K562 (cell line): ENCODE data around the gene AHCYL2. TPM values are rescaled to one million over a fixed set of nuclear protein-coding genes. Genes with fewer than 3 reads are reported as not detected.

Experiments
- BRCA1 ChIP-seq, 2 experiments: fragments of 450-650 bp in 1 of 2; sonication (generic) in 1 of 2; formaldehyde crosslinking in 1 of 2; IDR thresholded peaks; 2 replicates each; pipeline versions ENCODE4 v1.5.0 to v1.6.1; 2017 to 2020; ENCODE audit warnings: mild to moderate bottlenecking in 1 of 2, missing genetic modification reagents in 1 of 2
- C11orf30 ChIP-seq: fragments of 450-650 bp; IDR thresholded peaks from 2 replicates; pipeline ENCODE4 v1.6.1; 2016; ENCODE audit warnings: low read depth, mild to moderate bottlenecking
- CBX1 ChIP-seq: sonication (generic); IDR thresholded peaks from 2 replicates; pipeline ENCODE4 v1.6.1; 2016; ENCODE audit warnings: antibody characterized with exemption, low read depth, mild to moderate bottlenecking
- CREB5 ChIP-seq: fragments of 250-450 bp; sonication (Bioruptor Pico); IDR thresholded peaks from 2 replicates; pipeline ENCODE4 v1.5.0; 2020; ENCODE audit warnings: mild to moderate bottlenecking
- FOXM1 ChIP-seq, 2 experiments: fragments of 450-650 bp in 1 of 2; sonication (generic) in 1 of 2; formaldehyde crosslinking in 1 of 2; IDR thresholded peaks; 2 replicates each; pipeline versions ENCODE4 v1.6.1 to v1.9.0; 2017 to 2022; ENCODE audit warnings: low read depth in 2 of 2, mild to moderate bottlenecking in 2 of 2, missing genetic modification reagents in 1 of 2, moderate library complexity in 1 of 2
- HNRNPK ChIP-seq: fragments of 200-400 bp; formaldehyde crosslinking; IDR thresholded peaks from one replicate; pipeline ENCODE4 v1.6.1; 2018; ENCODE audit warnings: mild to moderate bottlenecking, low read depth, low read length; ENCODE audit not compliant: poor library complexity, severe bottlenecking
- MNT ChIP-seq, 2 experiments: fragments of 450-650 bp; conservative IDR thresholded peaks; 2 replicates each; pipeline ENCODE4 v1.6.1; 2017; ENCODE audit warnings: mild to moderate bottlenecking in 2 of 2, moderate library complexity in 2 of 2
- PKNOX1 ChIP-seq: fragments of 450-650 bp; IDR thresholded peaks from 2 replicates; pipeline ENCODE4 v1.6.1; 2016
- POU5F1 ChIP-seq: fragments of 150-350 bp; IDR thresholded peaks from 2 replicates; pipeline ENCODE4 v1.6.1; 2014; ENCODE audit warnings: borderline replicate concordance, low read length, low read depth, mild to moderate bottlenecking; ENCODE audit not compliant: partially characterized antibody
- PTBP1 ChIP-seq: fragments of 200-400 bp; formaldehyde crosslinking; IDR thresholded peaks from 2 replicates; pipeline ENCODE4 v1.6.1; 2017; ENCODE audit warnings: low read depth, low read length
- THAP7 ChIP-seq: fragments of 250-450 bp; sonication (Bioruptor Pico); IDR thresholded peaks from 2 replicates; pipeline ENCODE4 v1.5.0; 2021
- ZNF280B ChIP-seq: fragments of 250-450 bp; sonication (Bioruptor Pico); IDR thresholded peaks from 2 replicates; pipeline ENCODE4 v1.5.1; 2021; ENCODE audit warnings: mild to moderate bottlenecking
- ZNF511 ChIP-seq: sonication (generic); formaldehyde crosslinking; IDR thresholded peaks from 2 replicates; pipeline ENCODE4 v1.8.0; 2022; ENCODE audit warnings: mild to moderate bottlenecking, missing genetic modification reagents
- ZNF740 ChIP-seq, 3 experiments: fragments of 200-800 bp in 1 of 3; sonication (Bioruptor generic) in 1 of 3; sonication (generic) in 1 of 3; formaldehyde crosslinking in 1 of 3; IDR thresholded peaks; 2 replicates each; pipeline versions ENCODE4 v1.6.1 to v1.8.0; 2016 to 2022; ENCODE audit warnings: mild to moderate bottlenecking in 2 of 3, missing compliant biosample characterization in 2 of 3, missing genetic modification characterization in 2 of 3, missing genetic modification reagents in 1 of 3
- polyA plus RNA-seq, 8 experiments: library from polyadenylated mRNA; depleted of rRNA in 4 of 8; stranded (reverse) in 5 of 8; unstranded in 3 of 8; fragments of >200 nt; fragmentation: Nextera tagmentation in 2 of 8; fragmentation: Illumina TruSeq in 1 of 8; extraction: Ambion mirVana in 2 of 8; extraction: Trizol in 1 of 8; gene quantifications; 2 replicates each; pipeline versions ENCODE4 v1.2.1 to v1.2.3, GENCODE V29; 2011 to 2014; ENCODE audit warnings: inconsistent platforms in 1 of 8, missing spikeins in 1 of 8
- total RNA-seq, 7 experiments: library from RNA; depleted of rRNA in 6 of 7; stranded (reverse); fragments of >200 nt in 6 of 7; fragmentation: Illumina TruSeq in 2 of 7; extraction: Trizol in 2 of 7; gene quantifications; 2 replicates each; pipeline versions ENCODE4 v1.2.1 to v1.2.3, GENCODE V29; 2011 to 2021; ENCODE audit warnings: low replicate concordance in 1 of 7

Gene AHCYL2
- total and polyA plus RNA-seq, 9 of the 15 experiments (the other 6 are each of a cell fraction or from before 2014, with no cell fraction given) = 0.93 to 10.5 (median 5.2) TPM

GRCh38 chr7:129434675-129435318 is 210.0 kb downstream of the AHCYL2 start (continued):
- TF ChIP-seq MNT (conservative IDR thresholded peaks at IDR 0.05) (no peak), C11orf30 (no peak), ZNF280B (CRISPR knock-in tag) (no peak), PKNOX1 (no peak), FOXM1 (IDR thresholded peaks at IDR 0.05; ENCODE audit: low read depth) (no peak), FOXM1 (CRISPR knock-in tag; IDR thresholded peaks at IDR 0.05; ENCODE audit: low read depth) (peak; percentile 65; the same call in 1 of the 2 replicates), ZNF740 (CRISPR knock-in tag; IDR thresholded peaks at IDR 0.05) (peak; percentile 42; the same call in 1 of the 2 replicates), ZNF740 (tag; IDR thresholded peaks at IDR 0.05) (no peak), PTBP1 (no peak), ZNF511 (CRISPR knock-in tag) (no peak; the same call in 1 of the 2 replicates), CREB5 (CRISPR knock-in tag) (no peak), CBX1 (no peak), BRCA1 (IDR thresholded peaks at IDR 0.05) (no peak), BRCA1 (CRISPR knock-in tag; IDR thresholded peaks at IDR 0.05) (0 out of 2 replicates have a peak, but pooled peaks have one; percentile 83), HNRNPK (no peak), POU5F1 (no peak), THAP7 (CRISPR knock-in tag) (no peak)
